Renal cortex interstitium (tissue), 11 donors: ENCODE measurements around the gene CCDC169. TPM values are rescaled to one million over a fixed set of nuclear protein-coding genes. Genes with fewer than 3 reads are reported as not detected.

Experiments used
- DNase-seq, 11 donors: peaks; one replicate each; pipeline ENCODE4 v3.0.0-alpha.2; 2013; ENCODE audit warnings: low read depth in 9 of 11, low spot score in 4 of 11; ENCODE audit errors: extremely low read depth in 1 of 11
- polyA plus RNA-seq, 3 donors: library from polyadenylated mRNA; unstranded; fragments of 120-200 nt; gene quantifications; one replicate each; pipeline ENCODE4 v1.2.1, GENCODE V29; 2013; ENCODE audit not compliant: insufficient read length in 3 of 3

The CCDC169 gene
- polyA plus RNA-seq, 3 donors: 5.5 to 6.9 (median 5.9) TPM

- no peak for DNase-seq
Observed at GRCh38 chr13:36259361-36260137, 38.1 kb downstream of the CCDC169 start.

- no peak for DNase-seq
Observed at GRCh38 chr13:36258831-36259230, 38.8 kb downstream of the CCDC169 start.

GRCh38 chr13:36251526-36251925 lies 46.1 kb downstream of the CCDC169 start:
- no peak for DNase-seq

- DNase-seq: no peak
Observed at GRCh38 chr13:36251017-36251416, 46.6 kb downstream of the CCDC169 start.

- no peak for DNase-seq
Observed at GRCh38 chr13:36248700-36249099, 48.9 kb downstream of the CCDC169 start.

GRCh38 chr13:36244990-36245389 lies 52.6 kb downstream of the CCDC169 start:
- DNase-seq: no peak

GRCh38 chr13:36244073-36244472 lies 53.5 kb downstream of the CCDC169 start:
- DNase-seq: no peak

- no peak for DNase-seq
Observed at GRCh38 chr13:36242761-36243160, 54.9 kb downstream of the CCDC169 start.

GRCh38 chr13:36231236-36231635 lies 66.4 kb downstream of the CCDC169 start:
- DNase-seq: no peak

- DNase-seq: no peak
Observed at GRCh38 chr13:36224730-36225129, 72.9 kb downstream of the CCDC169 start.

- DNase-seq: no peak
Observed at GRCh38 chr13:36219883-36220282, 77.7 kb downstream of the CCDC169 start.

GRCh38 chr13:36217456-36217855 lies 80.2 kb downstream of the CCDC169 start:
- DNase-seq: no peak

GRCh38 chr13:36214163-36214921 lies 83.3 kb downstream of the CCDC169 start, which contains the start of gene SOHLH2:
Gene SOHLH2 (minus strand): TSS chr13:36214556. CDS start chr13:36214526, 30 bp downstream.
- DNase-seq: no peak

GRCh38 chr13:36212789-36213188 lies 84.8 kb downstream of the CCDC169 start:
- no peak for DNase-seq

GRCh38 chr13:36211567-36211966 lies 86.0 kb downstream of the CCDC169 start:
- no peak for DNase-seq

- DNase-seq: no peak
Observed at GRCh38 chr13:36210738-36211137, 86.9 kb downstream of the CCDC169 start.

GRCh38 chr13:36207672-36208071 lies 89.9 kb downstream of the CCDC169 start:
- DNase-seq: no peak

GRCh38 chr13:36193151-36193855 lies 104.3 kb downstream of the CCDC169 start:
- no peak for DNase-seq

- no peak for DNase-seq
Observed at GRCh38 chr13:36192166-36192565, 105.4 kb downstream of the CCDC169 start.

- no peak for DNase-seq
Observed at GRCh38 chr13:36190771-36191170, 106.8 kb downstream of the CCDC169 start.
